Erythroblast (primary cell): ENCODE data around the gene CIT.

ENCODE experiments used
- GATA1 ChIP-seq: IDR thresholded peaks from 2 replicates; pipeline ENCODE4 v1.6.1; 2011; ENCODE audit warnings: low read depth, mild to moderate bottlenecking, control low read depth, low read length, moderate library complexity
- POLR2A ChIP-seq: IDR thresholded peaks from 2 replicates; pipeline ENCODE4 v1.6.1; 2011; ENCODE audit warnings: mild to moderate bottlenecking, low read length

GRCh38 chr12:119664642-119665041, 212.5 kb downstream of the CIT start:
- no peak for TF ChIP-seq POLR2A
- no peak for TF ChIP-seq GATA1
